Measurements from ENCODE around the gene POLR3H.

Gene POLR3H

DNA sequence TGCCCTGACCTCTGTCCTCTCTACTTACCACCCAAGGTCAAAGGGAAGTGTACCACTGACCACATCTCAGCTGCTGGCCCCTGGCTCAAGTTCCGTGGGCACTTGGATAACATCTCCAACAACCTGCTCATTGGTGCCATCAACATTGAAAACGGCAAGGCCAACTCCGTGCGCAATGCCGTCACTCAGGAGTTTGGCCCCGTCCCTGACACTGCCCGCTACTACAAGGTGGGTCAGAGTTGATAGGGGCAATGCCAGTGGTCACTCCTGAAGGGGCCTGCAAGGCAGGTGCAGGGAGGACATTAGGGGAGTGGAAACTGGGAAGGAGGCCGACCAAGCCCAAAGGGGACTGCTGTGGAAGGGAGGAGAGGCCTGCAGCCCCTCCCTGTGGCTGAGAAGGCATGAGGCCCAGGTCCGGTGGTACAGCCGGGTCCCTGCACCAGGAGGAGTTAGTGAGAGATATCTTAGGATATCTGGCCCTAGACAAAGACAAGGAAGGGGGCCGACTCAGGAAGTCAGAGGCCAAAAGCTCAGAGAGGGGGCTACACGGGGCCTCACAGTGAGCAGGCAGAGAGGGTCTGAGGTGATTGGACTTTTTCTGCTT, 17.9 kb downstream of the POLR3H start:
- no peaks in the 10 kb centered on the region for H3K27me3 ChIP-seq (ENCODE audit: insufficient read depth, low read length, poor library complexity)
- ATAC-seq (ENCODE audit: insufficient read depth, low read depth) (no peak), DNase-seq (no peak)
- H2AFZ ChIP-seq (ENCODE audit: low read depth, low read length) = no peak overlapping the region
- no peak overlapping the region for H3K4me3 ChIP-seq (ENCODE audit: low read depth in 1 of 2, low read length in 2 of 2)
- no peaks in the 10 kb centered on the region for H3K4me1 ChIP-seq (ENCODE audit: insufficient read depth, low read length)
- peaks cover 48% of the 10 kb centered on the region for H4K20me1 ChIP-seq (ENCODE audit: insufficient read depth, low read length)
- no peak overlapping the region for H3K27ac ChIP-seq (ENCODE audit: low read length)
- H3K79me2 ChIP-seq (ENCODE audit: insufficient read depth, low read length) = no peaks in the 10 kb centered on the region; the same call in 1 of the 2 replicates
- no peak overlapping the region for H3K4me2 ChIP-seq (ENCODE audit: insufficient read depth, low read length)
- no peaks in the 10 kb centered on the region for H3K9me3 ChIP-seq (ENCODE audit: insufficient read depth, low read length, severe bottlenecking)
- H3K36me3 ChIP-seq (ENCODE audit: insufficient read depth, low read length) = peaks cover 88% of the 10 kb centered on the region
- no peak overlapping the region for H3K9ac ChIP-seq (ENCODE audit: low read depth, low read length)
- TF ChIP-seq EZH2 (IDR thresholded peaks at IDR 0.05; ENCODE audit: borderline replicate concordance, low read depth, low read length, severe bottlenecking) = no peak
- TF ChIP-seq, protein P1, sequence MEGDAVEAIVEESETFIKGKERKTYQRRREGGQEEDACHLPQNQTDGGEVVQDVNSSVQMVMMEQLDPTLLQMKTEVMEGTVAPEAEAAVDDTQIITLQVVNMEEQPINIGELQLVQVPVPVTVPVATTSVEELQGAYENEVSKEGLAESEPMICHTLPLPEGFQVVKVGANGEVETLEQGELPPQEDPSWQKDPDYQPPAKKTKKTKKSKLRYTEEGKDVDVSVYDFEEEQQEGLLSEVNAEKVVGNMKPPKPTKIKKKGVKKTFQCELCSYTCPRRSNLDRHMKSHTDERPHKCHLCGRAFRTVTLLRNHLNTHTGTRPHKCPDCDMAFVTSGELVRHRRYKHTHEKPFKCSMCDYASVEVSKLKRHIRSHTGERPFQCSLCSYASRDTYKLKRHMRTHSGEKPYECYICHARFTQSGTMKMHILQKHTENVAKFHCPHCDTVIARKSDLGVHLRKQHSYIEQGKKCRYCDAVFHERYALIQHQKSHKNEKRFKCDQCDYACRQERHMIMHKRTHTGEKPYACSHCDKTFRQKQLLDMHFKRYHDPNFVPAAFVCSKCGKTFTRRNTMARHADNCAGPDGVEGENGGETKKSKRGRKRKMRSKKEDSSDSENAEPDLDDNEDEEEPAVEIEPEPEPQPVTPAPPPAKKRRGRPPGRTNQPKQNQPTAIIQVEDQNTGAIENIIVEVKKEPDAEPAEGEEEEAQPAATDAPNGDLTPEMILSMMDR (IDR thresholded peaks at IDR 0.05; ENCODE audit: borderline replicate concordance, extremely low read depth, low read length, poor library complexity, severe bottlenecking) = no peak

DNA sequence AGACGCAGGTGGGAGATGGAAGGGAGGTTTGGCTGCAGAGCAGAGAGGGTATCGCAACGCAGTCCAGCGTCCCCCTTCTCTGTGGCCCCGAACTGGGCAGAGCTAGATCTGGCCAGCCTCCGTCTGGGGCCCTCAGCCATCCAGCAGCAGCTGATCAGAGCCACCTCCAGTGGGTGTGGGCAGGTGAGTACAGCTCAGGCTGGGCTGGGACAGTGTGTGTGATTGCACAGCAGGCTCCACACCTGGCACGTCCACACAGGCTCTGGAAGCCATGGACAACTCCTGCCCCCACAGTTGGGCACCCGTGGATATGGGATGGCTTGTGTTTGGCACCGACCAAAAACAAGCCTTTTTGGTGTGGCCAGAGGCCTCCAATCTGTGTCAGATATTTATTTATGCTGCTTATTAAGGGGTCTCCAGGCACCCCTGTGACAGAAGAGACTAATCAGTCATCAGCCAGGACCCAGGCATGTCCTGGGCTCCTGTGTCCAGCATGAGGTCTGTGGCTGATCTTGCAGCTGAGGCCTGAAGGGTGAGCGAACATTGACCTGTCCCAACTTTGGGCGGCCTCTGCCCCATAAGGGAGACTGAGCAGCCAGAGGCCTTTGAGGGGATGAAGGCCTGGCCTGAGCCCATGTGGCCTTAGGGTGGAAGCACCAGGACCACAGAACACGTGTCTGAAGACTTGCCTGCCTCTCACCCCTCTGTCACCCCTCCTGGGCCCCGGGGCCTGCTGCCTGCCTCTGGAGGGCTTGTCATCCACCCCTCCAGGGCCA, 18.6 kb downstream of the POLR3H start:
- Histone ChIP-seq H3K4me3 (ENCODE audit: low read depth in 1 of 2, low read length in 2 of 2) (no peak overlapping the region), H4K20me1 (ENCODE audit: insufficient read depth, low read length) (peaks cover 43% of the 10 kb centered on the region), H3K9ac (ENCODE audit: low read depth, low read length) (no peak overlapping the region), H3K79me2 (ENCODE audit: insufficient read depth, low read length) (no peaks in the 10 kb centered on the region; the same call in 1 of the 2 replicates), H3K9me3 (ENCODE audit: insufficient read depth, low read length, severe bottlenecking) (no peaks in the 10 kb centered on the region), H3K27me3 (ENCODE audit: insufficient read depth, low read length, poor library complexity) (no peaks in the 10 kb centered on the region), H3K4me1 (ENCODE audit: insufficient read depth, low read length) (no peaks in the 10 kb centered on the region), H3K36me3 (ENCODE audit: insufficient read depth, low read length) (peaks cover 84% of the 10 kb centered on the region), H3K4me2 (ENCODE audit: insufficient read depth, low read length) (no peak overlapping the region), H2AFZ (ENCODE audit: low read depth, low read length) (no peak overlapping the region), H3K27ac (ENCODE audit: low read length) (no peak overlapping the region)
- DNase-seq (no peak), ATAC-seq (ENCODE audit: insufficient read depth, low read depth) (no peak)
- no peak for TF ChIP-seq EZH2 (IDR thresholded peaks at IDR 0.05; ENCODE audit: borderline replicate concordance, low read depth, low read length, severe bottlenecking)
- TF ChIP-seq, protein P1 (IDR thresholded peaks at IDR 0.05; ENCODE audit: borderline replicate concordance, extremely low read depth, low read length, poor library complexity, severe bottlenecking) = no peak

- no peak overlapping the region for H3K27ac ChIP-seq (ENCODE audit: low read length)
- DNase-seq = peak; percentile 46
- H3K79me2 ChIP-seq (ENCODE audit: insufficient read depth, low read length) = no peaks in the 10 kb centered on the region; the same call in 1 of the 2 replicates
- TF ChIP-seq EZH2 (IDR thresholded peaks at IDR 0.05; ENCODE audit: borderline replicate concordance, low read depth, low read length, severe bottlenecking) = no peak
- TF ChIP-seq, protein P1 (IDR thresholded peaks at IDR 0.05; ENCODE audit: borderline replicate concordance, extremely low read depth, low read length, poor library complexity, severe bottlenecking) = peak; percentile 16
- H2AFZ ChIP-seq (ENCODE audit: low read depth, low read length) = no peak overlapping the region
- ATAC-seq (ENCODE audit: insufficient read depth, low read depth) = peak; percentile 25; the same call in 2 of the 3 replicates
- H3K9me3 ChIP-seq (ENCODE audit: insufficient read depth, low read length, severe bottlenecking) = no peaks in the 10 kb centered on the region
- no peaks in the 10 kb centered on the region for H3K4me1 ChIP-seq (ENCODE audit: insufficient read depth, low read length)
- H3K36me3 ChIP-seq (ENCODE audit: insufficient read depth, low read length) = peaks cover 77% of the 10 kb centered on the region
- no peak overlapping the region for H3K4me3 ChIP-seq (ENCODE audit: low read depth in 1 of 2, low read length in 2 of 2)
- no peak overlapping the region for H3K4me2 ChIP-seq (ENCODE audit: insufficient read depth, low read length)
- H4K20me1 ChIP-seq (ENCODE audit: insufficient read depth, low read length) = peaks cover 41% of the 10 kb centered on the region
- no peaks in the 10 kb centered on the region for H3K27me3 ChIP-seq (ENCODE audit: insufficient read depth, low read length, poor library complexity)
- H3K9ac ChIP-seq (ENCODE audit: low read depth, low read length) = no peak overlapping the region
These were observed 19.3 kb downstream of the POLR3H start for GRCh38 chr22:41524809-41525449.

All from DND-41 (cell line).